GM21717 (cell line): ENCODE results near the gene CD44.

Experiments
- ATAC-seq: cut with Tn5 transposase; IDR thresholded peaks from one replicate; pipeline ENCODE4 v1.9.1; 2021; ENCODE audit warnings: mild to moderate bottlenecking, moderate library complexity; ENCODE audit not compliant: unreplicated experiment

The CD44 gene

GRCh38 chr11:35173011-35173511 lies 34.1 kb downstream of the CD44 start:
- peak; percentile 56 for ATAC-seq

GRCh38 chr11:35173616-35174566 lies 34.9 kb downstream of the CD44 start:
- no peak for ATAC-seq

- ATAC-seq, result no peak
These were observed 35.7 kb downstream of the CD44 start for GRCh38 chr11:35174666-35175065.

GRCh38 chr11:35177370-35177769 lies 38.4 kb downstream of the CD44 start:
- no peak for ATAC-seq

GRCh38 chr11:35178067-35178805 lies 39.3 kb downstream of the CD44 start:
- no peak for ATAC-seq

- ATAC-seq, result no peak
These were observed 39.9 kb downstream of the CD44 start for GRCh38 chr11:35178873-35179272.

GRCh38 chr11:35179466-35180135 lies 40.6 kb downstream of the CD44 start:
- no peak for ATAC-seq

GRCh38 chr11:35180317-35181233 lies 41.6 kb downstream of the CD44 start:
- ATAC-seq, result no peak

- ATAC-seq, result peak; percentile 68
These were observed 43.5 kb downstream of the CD44 start for GRCh38 chr11:35182317-35182939.

GRCh38 chr11:35183326-35183925 lies 44.5 kb downstream of the CD44 start:
- ATAC-seq, result no peak

GRCh38 chr11:35185696-35186095 lies 46.7 kb downstream of the CD44 start:
- no peak for ATAC-seq

- no peak for ATAC-seq
These were observed 49.0 kb downstream of the CD44 start for GRCh38 chr11:35187996-35188395.

GRCh38 chr11:35190804-35191348 lies 51.9 kb downstream of the CD44 start:
- no peak for ATAC-seq

GRCh38 chr11:35192347-35192746 lies 53.4 kb downstream of the CD44 start:
- ATAC-seq, result no peak

GRCh38 chr11:35193767-35194166 lies 54.8 kb downstream of the CD44 start:
- ATAC-seq, result no peak

GRCh38 chr11:35197292-35197691 lies 58.3 kb downstream of the CD44 start:
- ATAC-seq, result no peak

GRCh38 chr11:35200811-35201341 lies 61.9 kb downstream of the CD44 start:
- no peak for ATAC-seq

- ATAC-seq, result no peak
These were observed 65.6 kb downstream of the CD44 start for GRCh38 chr11:35204614-35205013.

GRCh38 chr11:35206616-35207015 lies 67.6 kb downstream of the CD44 start:
- no peak for ATAC-seq
